Endothelial cell (in vitro differentiated cells): ENCODE data around the gene SLITRK5. TPM values are rescaled to one million over a fixed set of nuclear protein-coding genes. Genes with fewer than 3 reads are reported as not detected.
A peak's percentile ranks its signal among the peaks of the same experiment; 100 is the strongest.

ENCODE experiments used
- DNase-seq: peaks from one replicate; pipeline ENCODE4 v3.0.0; 2021; ENCODE audit warnings: low spot score
- H3K27ac Mint-ChIP-seq: one replicate; pipeline ENCODE4 v1.8.0; 2021; ENCODE audit warnings: mixed read lengths, inconsistent platforms; ENCODE audit not compliant: unreplicated experiment
- H3K27me3 Mint-ChIP-seq: one replicate; pipeline ENCODE4 v1.8.0; 2021; ENCODE audit warnings: mild to moderate bottlenecking, moderate library complexity, mixed read lengths, inconsistent platforms; ENCODE audit not compliant: unreplicated experiment
- H3K36me3 Mint-ChIP-seq: one replicate; pipeline ENCODE4 v1.8.0; 2021; ENCODE audit warnings: mild to moderate bottlenecking, low read depth, mixed read lengths, inconsistent platforms; ENCODE audit not compliant: unreplicated experiment
- H3K4me1 Mint-ChIP-seq: one replicate; pipeline ENCODE4 v1.8.0; 2021; ENCODE audit warnings: mild to moderate bottlenecking, mixed read lengths, inconsistent platforms; ENCODE audit not compliant: unreplicated experiment
- H3K4me3 Mint-ChIP-seq: one replicate; pipeline ENCODE4 v1.8.0; 2021; ENCODE audit warnings: mild to moderate bottlenecking, mixed read lengths, inconsistent platforms; ENCODE audit not compliant: unreplicated experiment
- H3K9me3 Mint-ChIP-seq: one replicate; pipeline ENCODE4 v1.8.0; 2021; ENCODE audit warnings: mixed read lengths, inconsistent platforms; ENCODE audit not compliant: unreplicated experiment
- CTCF ChIP-seq: fragments of 200-600 bp; sonication (generic); IDR thresholded peaks from one replicate; pipeline ENCODE4 v1.5.0; 2021; ENCODE audit warnings: antibody characterized with exemption; ENCODE audit not compliant: unreplicated experiment
- total RNA-seq: library from RNA; stranded (reverse); fragmentation: NEBNext Ultra II Directional; extraction: Animal tissue kit (Norgen Biotek cat#: 25700); gene quantifications from one replicate; pipeline ENCODE4 v1.2.1, GENCODE V29; 2021; ENCODE audit not compliant: unreplicated experiment

The SLITRK5 gene
- total RNA-seq, 1 donor from 2014 or later = 0.08 TPM

GRCh38 chr13:87678372-87678752, 7.2 kb downstream of the SLITRK5 start:
- Mint-ChIP-seq H3K4me1 (peaks cover 15% of the 10 kb centered on the region), H3K36me3 (no peaks in the 10 kb centered on the region), H3K27me3 (peaks cover 21% of the 10 kb centered on the region), H3K27ac (no peak overlapping the region), H3K9me3 (no peaks in the 10 kb centered on the region), H3K4me3 (peak overlapping the region; percentile 86)
- DNase-seq = no peak
- TF ChIP-seq CTCF = no peak

DNA sequence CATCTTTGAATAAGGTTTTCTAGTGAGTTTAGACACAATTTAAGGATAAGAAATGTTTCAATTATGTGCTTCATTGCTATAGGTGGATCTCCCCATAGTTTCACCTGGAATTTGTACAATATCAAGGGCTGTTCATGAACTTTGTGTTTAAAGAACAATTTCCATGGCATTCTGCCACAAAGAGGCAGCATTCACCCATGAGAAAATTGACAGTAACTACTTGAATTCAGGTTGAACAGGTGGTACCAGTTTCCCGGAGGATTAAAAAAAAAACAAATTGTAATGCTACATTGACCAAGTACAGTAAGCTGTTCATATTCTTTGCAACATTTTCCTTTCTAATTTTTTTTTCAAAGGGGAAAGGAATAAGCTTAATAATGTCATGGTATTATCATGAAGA, 9.1 kb downstream of the SLITRK5 start:
- Mint-ChIP-seq H3K36me3 (no peaks in the 10 kb centered on the region), H3K27ac (no peak overlapping the region), H3K9me3 (no peaks in the 10 kb centered on the region), H3K4me1 (peaks cover 6% of the 10 kb centered on the region), H3K27me3 (peaks cover 8% of the 10 kb centered on the region), H3K4me3 (no peak overlapping the region)
- no peak for TF ChIP-seq CTCF
- peak; percentile 15 for DNase-seq

GRCh38 chr13:87684850-87685742, 13.9 kb downstream of the SLITRK5 start:
- H3K4me1 Mint-ChIP-seq = no peaks in the 10 kb centered on the region
- no peaks in the 10 kb centered on the region for H3K36me3 Mint-ChIP-seq
- H3K4me3 Mint-ChIP-seq = no peak overlapping the region
- no peak for TF ChIP-seq CTCF
- no peak overlapping the region for H3K27ac Mint-ChIP-seq
- DNase-seq = no peak
- H3K27me3 Mint-ChIP-seq = no peaks in the 10 kb centered on the region
- H3K9me3 Mint-ChIP-seq = no peaks in the 10 kb centered on the region

DNA sequence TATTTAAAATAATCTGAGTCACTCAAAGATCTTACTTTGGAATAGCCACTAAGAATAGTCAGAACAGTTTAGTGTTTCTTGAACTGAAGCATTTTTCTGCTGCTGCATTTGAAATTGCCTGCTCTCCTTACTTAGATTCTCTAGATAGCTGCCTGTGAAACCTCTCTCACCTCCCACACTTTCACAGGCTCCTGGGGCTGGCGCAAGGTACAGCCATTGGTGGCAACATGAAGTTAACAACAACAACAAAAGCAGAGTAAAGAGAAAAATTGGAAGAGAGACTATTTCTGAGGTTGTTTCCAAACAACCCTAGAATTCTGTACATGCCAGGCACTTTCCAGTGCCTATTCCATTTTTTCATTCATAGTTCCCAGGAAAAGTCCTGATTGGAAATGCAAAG, 25.3 kb downstream of the SLITRK5 start:
- Mint-ChIP-seq H3K36me3 (no peaks in the 10 kb centered on the region), H3K27ac (no peak overlapping the region), H3K4me1 (no peaks in the 10 kb centered on the region), H3K27me3 (no peaks in the 10 kb centered on the region), H3K9me3 (no peaks in the 10 kb centered on the region), H3K4me3 (no peak overlapping the region)
- TF ChIP-seq CTCF = no peak
- no peak for DNase-seq

- H3K36me3 Mint-ChIP-seq = no peaks in the 10 kb centered on the region
- DNase-seq = no peak
- H3K27ac Mint-ChIP-seq = no peak overlapping the region
- H3K27me3 Mint-ChIP-seq = no peaks in the 10 kb centered on the region
- H3K4me1 Mint-ChIP-seq = peaks cover 4% of the 10 kb centered on the region
- no peak overlapping the region for H3K4me3 Mint-ChIP-seq
- no peak for TF ChIP-seq CTCF
- H3K9me3 Mint-ChIP-seq = no peaks in the 10 kb centered on the region
Measured at GRCh38 chr13:87698268-87698667, 27.1 kb downstream of the SLITRK5 start.
